HEK293 (cell line): ENCODE data around the gene EMD.

ENCODE experiments used
- CTCF ChIA-PET: fragments of 350-600 bp; formaldehyde crosslinking; extraction: SDS; loops from one replicate; lab custom pipeline; 2021; ENCODE audit warnings: antibody characterized with exemption; lab: Yijun Ruan, JAX
- POLR2A ChIA-PET: fragments of 300-600 bp; formaldehyde crosslinking; extraction: SDS; loops from one replicate; lab custom pipeline; 2020; ENCODE audit warnings: antibody characterized with exemption, inconsistent platforms; lab: Yijun Ruan, JAX
- H3K27ac ChIP-seq: fragments of 200-500 bp; sonication (Bioruptor generic); 2 replicates; pipeline ENCODE4 v1.5.1; 2014; ENCODE audit warnings: low read depth, low read length, control low read depth, inconsistent platforms; ENCODE audit errors: extremely low read depth
- H3K36me3 ChIP-seq, 2 experiments: fragments of 200-500 bp in 1 of 2; sonication (Bioruptor generic) in 1 of 2; 1 replicate in 1 of 2; 2 replicates in 1 of 2; pipeline ENCODE4 v1.5.1; 2014 to 2017; ENCODE audit warnings: inconsistent platforms in 2 of 2, low read length in 2 of 2; ENCODE audit not compliant: control insufficient read depth in 2 of 2, insufficient read depth in 1 of 2
- H3K4me1 ChIP-seq: fragments of 200-500 bp; sonication (Bioruptor generic); 2 replicates; pipeline ENCODE4 v1.5.1; 2014; ENCODE audit warnings: mild to moderate bottlenecking, low read length, inconsistent platforms; ENCODE audit not compliant: control insufficient read depth, insufficient read depth
- H3K4me3 ChIP-seq: 2 replicates; pipeline ENCODE4 v1.5.1; 2011; ENCODE audit warnings: low read depth, mild to moderate bottlenecking, control low read depth, low read length, moderate library complexity
- H3K9me3 ChIP-seq: fragments of 200-500 bp; sonication (Bioruptor generic); 2 replicates; pipeline ENCODE4 v1.5.1; 2014; ENCODE audit warnings: low read depth, low read length, inconsistent platforms; ENCODE audit not compliant: control insufficient read depth, insufficient read depth
- KLF9 ChIP-seq: fragments of 450-650 bp; formaldehyde crosslinking; IDR thresholded peaks from 2 replicates; pipeline ENCODE4 v1.5.1; 2016; ENCODE audit warnings: missing biosample characterization, missing genetic modification characterization, low read depth
- REPIN1 ChIP-seq: fragments of 450-650 bp; formaldehyde crosslinking; IDR thresholded peaks from 2 replicates; pipeline ENCODE4 v1.5.1; 2017; ENCODE audit warnings: missing biosample characterization, missing genetic modification characterization, low read depth
- WT1 ChIP-seq: fragments of 450-650 bp; formaldehyde crosslinking; IDR thresholded peaks from 2 replicates; pipeline ENCODE4 v1.5.1; 2016; ENCODE audit warnings: missing biosample characterization, missing genetic modification characterization
- ZBTB48 ChIP-seq: fragments of 450-650 bp; formaldehyde crosslinking; IDR thresholded peaks from 2 replicates; pipeline ENCODE4 v1.5.1; 2016; ENCODE audit warnings: missing biosample characterization, missing genetic modification characterization
- ZNF48 ChIP-seq: fragments of 450-650 bp; formaldehyde crosslinking; IDR thresholded peaks from 2 replicates; pipeline ENCODE4 v1.5.1; 2016; ENCODE audit warnings: missing biosample characterization, missing genetic modification characterization
- ZNF623 ChIP-seq: fragments of 450-650 bp; formaldehyde crosslinking; IDR thresholded peaks from 2 replicates; pipeline ENCODE4 v1.5.1; 2016; ENCODE audit warnings: missing biosample characterization, missing genetic modification characterization
- ZNF768 ChIP-seq: fragments of 450-650 bp; formaldehyde crosslinking; IDR thresholded peaks from 2 replicates; pipeline ENCODE4 v1.5.1; 2018; ENCODE audit warnings: missing biosample characterization, mild to moderate bottlenecking, missing genetic modification characterization
- TF ChIP-seq, protein P1 (sequence below): fragments of 450-650 bp; formaldehyde crosslinking; IDR thresholded peaks from 2 replicates; pipeline ENCODE4 v1.5.1; 2016; ENCODE audit warnings: missing biosample characterization, missing genetic modification characterization
- TF ChIP-seq, protein P2 (sequence below): fragments of 450-650 bp; formaldehyde crosslinking; IDR thresholded peaks from 2 replicates; pipeline ENCODE4 v1.5.1; 2016; ENCODE audit warnings: missing biosample characterization, missing genetic modification characterization
- TF ChIP-seq, protein P3 (sequence below): sonication (generic); formaldehyde crosslinking; IDR thresholded peaks from 2 replicates; pipeline ENCODE4 v1.8.1; 2022; ENCODE audit warnings: mild to moderate bottlenecking, moderate library complexity, missing genetic modification reagents

Gene EMD

DNA sequence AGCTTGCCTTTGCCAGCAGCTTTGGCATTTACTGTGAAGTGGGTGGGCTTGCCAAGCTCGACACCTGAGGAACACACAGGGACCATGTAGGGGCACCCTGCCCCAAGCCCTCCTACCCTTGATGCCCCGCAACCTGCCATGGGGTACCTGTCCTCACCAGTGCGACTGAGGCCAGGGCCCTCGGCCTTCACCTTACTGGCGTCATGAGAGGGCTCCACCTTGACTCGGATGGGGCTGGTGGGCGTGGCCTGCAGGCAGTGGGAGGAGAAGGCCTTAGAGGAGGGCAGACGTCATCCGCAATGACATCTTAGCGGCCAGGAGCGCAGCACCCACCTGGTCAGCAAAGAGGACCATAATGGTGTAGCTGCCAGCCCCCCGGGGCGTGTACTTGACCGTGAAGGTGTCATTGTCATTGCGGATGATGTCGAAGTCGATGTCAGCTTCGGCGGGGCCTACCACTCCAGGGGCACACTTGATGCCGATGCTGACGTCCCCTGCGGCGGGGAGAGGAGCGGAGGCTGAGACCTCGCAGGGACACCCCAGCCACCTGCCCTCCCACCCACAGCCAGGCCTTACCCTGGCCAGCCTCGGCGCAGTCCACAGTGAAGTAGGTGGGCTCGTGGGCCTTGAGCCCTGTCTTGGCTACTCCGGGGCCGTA lies 16.9 kb upstream of the EMD start:
- H3K4me1 ChIP-seq: no peaks in the 10 kb centered on the region
- no peak overlapping the region for H3K4me3 ChIP-seq
- no peak overlapping the region for H3K27ac ChIP-seq
- H3K36me3 ChIP-seq: peaks cover 18 to 96% of the 10 kb centered on the region in 2 experiments; a peak in 2 of 3 replicates
- H3K9me3 ChIP-seq: no peaks in the 10 kb centered on the region
- CTCF ChIA-PET: interaction anchor here (0.6 to 1.8 kb wide), 2 partner anchors 174 to 348 kb away, joined by 3 to 6 read pairs; no protein-coding TSS in a partner anchor
- POLR2A ChIA-PET: interaction anchor here (0.7 to 2.1 kb wide), 4 partner anchors 8 to 12 kb away, joined by 3 to 10 read pairs (median 4); no protein-coding TSS in a partner anchor
- TF ChIP-seq, protein P1, sequence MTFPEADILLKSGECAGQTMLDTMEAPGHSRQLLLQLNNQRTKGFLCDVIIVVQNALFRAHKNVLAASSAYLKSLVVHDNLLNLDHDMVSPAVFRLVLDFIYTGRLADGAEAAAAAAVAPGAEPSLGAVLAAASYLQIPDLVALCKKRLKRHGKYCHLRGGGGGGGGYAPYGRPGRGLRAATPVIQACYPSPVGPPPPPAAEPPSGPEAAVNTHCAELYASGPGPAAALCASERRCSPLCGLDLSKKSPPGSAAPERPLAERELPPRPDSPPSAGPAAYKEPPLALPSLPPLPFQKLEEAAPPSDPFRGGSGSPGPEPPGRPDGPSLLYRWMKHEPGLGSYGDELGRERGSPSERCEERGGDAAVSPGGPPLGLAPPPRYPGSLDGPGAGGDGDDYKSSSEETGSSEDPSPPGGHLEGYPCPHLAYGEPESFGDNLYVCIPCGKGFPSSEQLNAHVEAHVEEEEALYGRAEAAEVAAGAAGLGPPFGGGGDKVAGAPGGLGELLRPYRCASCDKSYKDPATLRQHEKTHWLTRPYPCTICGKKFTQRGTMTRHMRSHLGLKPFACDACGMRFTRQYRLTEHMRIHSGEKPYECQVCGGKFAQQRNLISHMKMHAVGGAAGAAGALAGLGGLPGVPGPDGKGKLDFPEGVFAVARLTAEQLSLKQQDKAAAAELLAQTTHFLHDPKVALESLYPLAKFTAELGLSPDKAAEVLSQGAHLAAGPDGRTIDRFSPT (tag by site-specific recombination): 0 out of 2 replicates have a peak, but pooled peaks have one; percentile 25
- TF ChIP-seq ZNF768 (tag by site-specific recombination) (no peak), KLF9 (tag by site-specific recombination) (0 out of 2 replicates have a peak, but pooled peaks have one; percentile 25)

DNA sequence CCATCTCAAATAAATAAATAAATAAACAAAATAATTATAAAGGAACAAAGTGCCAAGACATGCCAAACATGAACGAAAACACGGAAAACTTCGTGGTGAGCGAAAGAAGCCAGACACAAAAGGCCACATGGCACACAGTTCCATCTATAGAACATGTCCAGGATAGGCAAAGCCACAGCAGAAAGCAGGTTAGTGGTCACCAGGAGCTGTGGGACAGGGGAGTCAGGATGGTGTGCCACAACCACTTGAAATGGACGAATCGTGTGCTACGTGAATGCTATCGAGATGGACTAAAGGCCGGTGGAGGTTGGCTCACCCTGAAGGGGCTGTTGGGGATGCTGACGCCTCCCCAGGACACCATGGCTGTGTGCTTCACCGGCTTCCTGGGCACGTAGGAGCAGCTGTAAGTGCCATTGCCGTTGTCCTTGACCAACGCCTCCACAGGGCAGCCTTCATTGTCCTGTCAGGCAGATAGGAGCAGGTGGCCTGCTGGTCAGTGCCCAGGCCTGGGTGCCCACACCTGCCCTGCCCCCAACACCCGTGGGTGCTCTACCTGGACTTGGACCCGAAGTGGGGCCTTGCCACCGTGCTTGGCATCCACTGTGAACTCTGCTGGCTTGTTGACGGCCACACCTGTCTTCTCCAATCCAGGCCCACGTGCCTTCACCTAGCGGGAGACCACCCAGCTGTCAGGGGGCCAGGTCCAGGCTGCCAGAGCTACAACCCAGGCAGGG lies 15.2 kb upstream of the EMD start:
- ChIA-PET POLR2A (interaction anchor here (1.9 kb wide), 1 partner anchor 10 kb away, joined by 6 read pairs; no protein-coding TSS in a partner anchor), CTCF (interaction anchor here (1.0 kb wide), 1 partner anchor 10 kb away, joined by 3 read pairs; no protein-coding TSS in a partner anchor)
- H3K36me3 ChIP-seq: peaks cover 15 to 96% of the 10 kb centered on the region in 2 experiments; a peak in 2 of 3 replicates
- no peaks in the 10 kb centered on the region for H3K9me3 ChIP-seq
- H3K27ac ChIP-seq: no peak overlapping the region
- TF ChIP-seq REPIN1 (tag by site-specific recombination) (no peak), ZNF623 (tag by site-specific recombination) (no peak), ZBTB48 (tag by site-specific recombination) (no peak), ZNF48 (no peak), WT1 (tag by site-specific recombination) (no peak)
- TF ChIP-seq, protein P2, sequence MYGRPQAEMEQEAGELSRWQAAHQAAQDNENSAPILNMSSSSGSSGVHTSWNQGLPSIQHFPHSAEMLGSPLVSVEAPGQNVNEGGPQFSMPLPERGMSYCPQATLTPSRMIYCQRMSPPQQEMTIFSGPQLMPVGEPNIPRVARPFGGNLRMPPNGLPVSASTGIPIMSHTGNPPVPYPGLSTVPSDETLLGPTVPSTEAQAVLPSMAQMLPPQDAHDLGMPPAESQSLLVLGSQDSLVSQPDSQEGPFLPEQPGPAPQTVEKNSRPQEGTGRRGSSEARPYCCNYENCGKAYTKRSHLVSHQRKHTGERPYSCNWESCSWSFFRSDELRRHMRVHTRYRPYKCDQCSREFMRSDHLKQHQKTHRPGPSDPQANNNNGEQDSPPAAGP: no peak
- TF ChIP-seq, protein P1 (tag by site-specific recombination): peak; percentile 48; the same call in 1 of the 2 replicates
- TF ChIP-seq, protein P3, sequence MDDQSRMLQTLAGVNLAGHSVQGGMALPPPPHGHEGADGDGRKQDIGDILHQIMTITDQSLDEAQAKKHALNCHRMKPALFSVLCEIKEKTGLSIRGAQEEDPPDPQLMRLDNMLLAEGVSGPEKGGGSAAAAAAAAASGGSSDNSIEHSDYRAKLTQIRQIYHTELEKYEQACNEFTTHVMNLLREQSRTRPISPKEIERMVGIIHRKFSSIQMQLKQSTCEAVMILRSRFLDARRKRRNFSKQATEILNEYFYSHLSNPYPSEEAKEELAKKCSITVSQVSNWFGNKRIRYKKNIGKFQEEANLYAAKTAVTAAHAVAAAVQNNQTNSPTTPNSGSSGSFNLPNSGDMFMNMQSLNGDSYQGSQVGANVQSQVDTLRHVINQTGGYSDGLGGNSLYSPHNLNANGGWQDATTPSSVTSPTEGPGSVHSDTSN: 0 out of 2 replicates have a peak, but pooled peaks have one; percentile 6
- H3K4me1 ChIP-seq: 0 out of 2 replicates have a peak, but pooled peaks cover 4% of the 10 kb centered on the region
- H3K4me3 ChIP-seq: no peak overlapping the region
